ENCODE data around the gene SORBS1. TPM values are rescaled to one million over a fixed set of nuclear protein-coding genes. Genes with fewer than 3 reads are reported as not detected.

SORBS1 gene
- total and polyA plus RNA-seq, 9 of the 15 experiments (the other 6 are each of a cell fraction or from before 2014, with no cell fraction given): 2.0 to 13.3 (median 6.5) TPM

DNA sequence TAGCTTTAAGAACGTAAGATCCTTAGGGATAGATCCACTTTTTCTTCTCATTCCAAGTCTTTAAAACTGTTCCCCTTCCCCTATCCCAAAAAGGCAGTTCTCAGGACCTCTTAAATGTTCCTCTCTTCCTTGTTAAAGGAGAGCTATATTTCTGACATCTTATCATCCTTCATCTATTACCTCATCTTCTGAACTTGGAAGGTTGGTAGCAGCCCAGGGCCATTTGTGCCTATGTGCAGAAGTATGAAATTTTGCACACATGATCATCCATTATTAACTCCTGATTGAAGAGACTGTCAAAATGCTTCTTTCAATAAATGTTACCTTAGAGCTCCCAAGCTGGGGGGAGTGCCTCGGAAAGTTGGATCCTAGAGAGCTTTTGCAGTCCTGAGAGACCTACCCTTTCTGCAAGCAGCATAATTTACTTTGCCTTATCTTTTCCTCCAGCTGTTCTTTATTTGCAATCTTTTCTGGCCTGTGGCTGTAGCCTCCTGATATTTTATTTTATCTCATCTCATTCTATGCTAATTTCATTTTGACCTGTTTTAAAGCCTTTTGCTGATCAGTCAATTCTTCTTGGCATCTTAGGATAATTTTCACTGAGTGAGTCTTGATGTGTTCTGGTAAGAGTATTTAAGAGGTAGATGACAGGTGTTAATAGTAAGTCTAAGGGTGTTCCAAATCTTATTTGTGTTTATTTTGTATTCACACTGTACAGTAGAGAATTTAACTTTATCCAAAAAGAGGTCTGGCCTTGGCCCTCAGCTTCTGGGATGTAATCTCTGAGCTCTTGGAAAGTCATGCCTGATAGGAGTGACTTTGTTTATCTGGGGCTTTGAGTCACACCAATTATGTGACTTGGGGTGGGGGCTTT lies 135.3 kb downstream of the SORBS1 start (continued):
- TF ChIP-seq ZNF507 (tag; conservative IDR thresholded peaks at IDR 0.05) (no peak), CSDE1 (IDR thresholded peaks at IDR 0.05) (no peak), ZNF224 (CRISPR knock-in tag; IDR thresholded peaks at IDR 0.05) (no peak), ZNF586 (CRISPR knock-in tag; conservative IDR thresholded peaks at IDR 0.05) (no peak), MEIS2 (IDR thresholded peaks at IDR 0.05; ENCODE audit: partially characterized antibody) (peak; percentile 40), BRD9 (IDR thresholded peaks at IDR 0.05; ENCODE audit: low read depth, partially characterized antibody) (no peak), ZNF384 (IDR thresholded peaks at IDR 0.05; ENCODE audit: low read depth, low read length) (no peak), NRF1 (conservative IDR thresholded peaks at IDR 0.05 in 1 of 2, IDR thresholded peaks at IDR 0.05 in 1 of 2) (no peak), NUFIP1 (IDR thresholded peaks at IDR 0.05; ENCODE audit: partially characterized antibody) (no peak), ETV1 (tag; conservative IDR thresholded peaks at IDR 0.05; ENCODE audit: low read depth) (no peak), SMARCA4 (IDR thresholded peaks at IDR 0.05) (peak; percentile 92), FOXA3 (CRISPR knock-in tag; conservative IDR thresholded peaks at IDR 0.05 in 1 of 2, IDR thresholded peaks at IDR 0.05 in 1 of 2) (peak in 1 of 2 experiments; percentile 78; a peak in 2 of 4 replicates), KHSRP (IDR thresholded peaks at IDR 0.05) (peak; percentile 35; the same call in 1 of the 2 replicates), JUND (IDR thresholded peaks at IDR 0.05; ENCODE audit: borderline replicate concordance, low read depth, low read length) (peak; percentile 41; the same call in 1 of the 2 replicates), JUND (tag; IDR thresholded peaks at IDR 0.05; ENCODE audit: borderline replicate concordance, low read depth, low read length) (peak; percentile 65; the same call in 2 of the 3 replicates), ZNF253 (CRISPR knock-in tag; conservative IDR thresholded peaks at IDR 0.05) (no peak)
- TF ChIP-seq, protein P1, sequence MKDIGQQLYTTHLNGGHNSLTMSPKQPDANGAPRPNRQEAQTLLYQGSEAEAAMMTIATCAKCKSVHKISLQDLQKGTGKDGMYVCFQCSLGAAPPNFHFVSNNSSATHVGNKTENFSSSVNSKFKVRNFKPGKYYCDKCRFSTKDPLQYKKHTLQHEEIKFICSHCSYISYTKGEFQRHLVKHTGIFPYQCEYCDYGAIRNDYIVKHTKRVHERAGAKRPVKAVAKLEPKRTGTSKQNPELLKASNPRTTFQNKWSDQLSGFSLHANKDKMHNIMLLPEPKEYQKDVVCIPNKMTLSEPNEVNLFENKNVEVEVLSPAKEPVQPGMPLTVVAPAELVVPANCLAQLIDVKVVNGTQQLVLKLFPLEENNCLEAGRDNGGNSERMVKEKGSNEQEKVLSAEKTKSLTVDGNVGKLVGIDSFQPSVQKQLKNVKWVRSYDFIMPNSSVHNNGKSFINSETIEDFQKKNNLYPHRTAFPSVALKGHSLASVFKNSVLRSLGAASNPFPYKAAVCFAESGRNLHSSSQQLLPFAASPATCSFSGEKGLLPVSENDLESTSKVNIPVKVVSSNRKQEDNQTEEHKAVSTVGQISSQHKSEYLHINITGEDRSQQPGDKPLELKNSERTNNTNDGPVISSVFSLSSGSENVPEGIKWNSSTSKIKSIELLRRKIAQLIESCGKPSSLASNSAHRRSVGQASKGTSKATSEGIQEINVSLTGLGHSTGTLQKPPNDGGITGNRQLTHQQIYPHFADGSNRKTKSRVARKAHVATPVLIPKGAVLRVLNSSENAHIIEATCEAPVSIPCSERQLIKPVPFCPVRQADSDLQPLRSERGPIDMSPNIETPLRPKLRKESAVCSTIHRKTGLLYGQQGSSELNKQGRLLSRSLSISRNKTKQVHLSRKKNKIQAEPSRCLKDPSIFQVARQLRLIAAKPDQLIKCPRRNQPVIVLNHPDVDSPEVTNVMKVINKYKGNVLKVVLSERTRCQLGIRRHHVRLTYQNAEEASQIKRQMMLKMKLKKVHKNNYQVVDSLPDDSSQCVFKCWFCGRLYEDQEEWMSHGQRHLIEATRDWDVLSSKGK (CRISPR knock-in tag; IDR thresholded peaks at IDR 0.05): no peak
- TF ChIP-seq, protein P2, sequence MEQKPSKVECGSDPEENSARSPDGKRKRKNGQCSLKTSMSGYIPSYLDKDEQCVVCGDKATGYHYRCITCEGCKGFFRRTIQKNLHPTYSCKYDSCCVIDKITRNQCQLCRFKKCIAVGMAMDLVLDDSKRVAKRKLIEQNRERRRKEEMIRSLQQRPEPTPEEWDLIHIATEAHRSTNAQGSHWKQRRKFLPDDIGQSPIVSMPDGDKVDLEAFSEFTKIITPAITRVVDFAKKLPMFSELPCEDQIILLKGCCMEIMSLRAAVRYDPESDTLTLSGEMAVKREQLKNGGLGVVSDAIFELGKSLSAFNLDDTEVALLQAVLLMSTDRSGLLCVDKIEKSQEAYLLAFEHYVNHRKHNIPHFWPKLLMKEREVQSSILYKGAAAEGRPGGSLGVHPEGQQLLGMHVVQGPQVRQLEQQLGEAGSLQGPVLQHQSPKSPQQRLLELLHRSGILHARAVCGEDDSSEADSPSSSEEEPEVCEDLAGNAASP (IDR thresholded peaks at IDR 0.05): no peak
- TF ChIP-seq, protein P3, sequence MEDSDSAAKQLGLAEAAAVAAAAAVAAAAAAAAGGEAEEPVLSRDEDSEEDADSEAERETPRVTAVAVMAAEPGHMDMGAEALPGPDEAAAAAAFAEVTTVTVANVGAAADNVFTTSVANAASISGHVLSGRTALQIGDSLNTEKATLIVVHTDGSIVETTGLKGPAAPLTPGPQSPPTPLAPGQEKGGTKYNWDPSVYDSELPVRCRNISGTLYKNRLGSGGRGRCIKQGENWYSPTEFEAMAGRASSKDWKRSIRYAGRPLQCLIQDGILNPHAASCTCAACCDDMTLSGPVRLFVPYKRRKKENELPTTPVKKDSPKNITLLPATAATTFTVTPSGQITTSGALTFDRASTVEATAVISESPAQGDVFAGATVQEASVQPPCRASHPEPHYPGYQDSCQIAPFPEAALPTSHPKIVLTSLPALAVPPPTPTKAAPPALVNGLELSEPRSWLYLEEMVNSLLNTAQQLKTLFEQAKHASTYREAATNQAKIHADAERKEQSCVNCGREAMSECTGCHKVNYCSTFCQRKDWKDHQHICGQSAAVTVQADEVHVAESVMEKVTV (CRISPR knock-in tag; IDR thresholded peaks at IDR 0.05): no peak
- TF ChIP-seq, protein P4, sequence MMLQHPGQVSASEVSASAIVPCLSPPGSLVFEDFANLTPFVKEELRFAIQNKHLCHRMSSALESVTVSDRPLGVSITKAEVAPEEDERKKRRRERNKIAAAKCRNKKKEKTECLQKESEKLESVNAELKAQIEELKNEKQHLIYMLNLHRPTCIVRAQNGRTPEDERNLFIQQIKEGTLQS (IDR thresholded peaks at IDR 0.05): peak; percentile 74
- TF ChIP-seq, protein P4 (CRISPR knock-in tag; conservative IDR thresholded peaks at IDR 0.05): no peak
